ENCODE data around the gene MEGF11.

The MEGF11 gene

DNA sequence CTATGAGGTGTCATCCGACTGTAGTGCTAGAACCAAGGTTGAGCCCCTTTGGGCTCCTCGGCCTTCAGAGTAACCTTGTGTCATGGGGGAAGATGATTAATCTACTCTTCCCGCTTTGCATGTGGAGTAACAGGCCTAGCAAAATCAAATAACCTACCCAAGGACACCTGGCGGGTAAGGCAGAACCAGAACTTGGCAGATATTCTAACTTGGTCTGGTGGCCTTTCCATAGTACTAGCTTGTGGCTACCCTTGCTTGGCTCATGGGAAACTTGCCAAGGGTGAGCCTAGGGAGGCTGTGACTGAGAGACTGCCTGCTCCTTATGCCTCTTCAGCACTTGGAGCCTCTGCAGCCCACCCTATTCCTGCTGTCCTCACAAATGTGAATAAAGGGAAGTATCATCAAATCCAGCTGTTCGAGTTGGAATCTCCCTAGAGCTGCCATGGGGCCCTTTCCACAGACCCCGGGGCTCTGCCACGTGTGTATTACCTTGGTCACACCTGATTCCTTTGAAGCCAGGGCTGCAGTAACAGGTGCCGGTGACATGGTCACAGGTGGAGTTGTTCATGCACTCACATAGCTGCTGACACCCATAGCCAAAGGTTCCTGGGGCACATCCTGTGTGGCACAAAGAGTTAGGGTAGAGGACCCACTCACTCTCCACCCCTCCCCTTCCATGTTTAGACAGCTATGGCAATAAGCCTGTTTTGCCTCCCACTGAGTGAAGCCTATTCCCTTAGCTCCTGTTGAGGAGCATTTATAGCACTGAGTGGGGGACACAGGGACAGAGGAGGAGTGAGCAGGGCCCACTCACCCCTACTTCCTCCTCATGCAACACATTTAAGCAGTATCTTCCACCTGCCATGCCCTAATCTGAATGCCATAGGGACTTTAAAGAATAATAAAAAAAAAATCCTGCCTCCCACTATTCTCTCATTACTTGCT is 338.3 kb downstream of the MEGF11 start:
- no peak for DNase-seq (ENCODE audit: insufficient read length, low spot score)

GRCh38 chr15:65914386-65914785 is 339.2 kb downstream of the MEGF11 start:
- no peak for FAIRE-seq

More for the DNA sequence above, 338.3 kb downstream of the MEGF11 start:
- FAIRE-seq = no peak

DNA sequence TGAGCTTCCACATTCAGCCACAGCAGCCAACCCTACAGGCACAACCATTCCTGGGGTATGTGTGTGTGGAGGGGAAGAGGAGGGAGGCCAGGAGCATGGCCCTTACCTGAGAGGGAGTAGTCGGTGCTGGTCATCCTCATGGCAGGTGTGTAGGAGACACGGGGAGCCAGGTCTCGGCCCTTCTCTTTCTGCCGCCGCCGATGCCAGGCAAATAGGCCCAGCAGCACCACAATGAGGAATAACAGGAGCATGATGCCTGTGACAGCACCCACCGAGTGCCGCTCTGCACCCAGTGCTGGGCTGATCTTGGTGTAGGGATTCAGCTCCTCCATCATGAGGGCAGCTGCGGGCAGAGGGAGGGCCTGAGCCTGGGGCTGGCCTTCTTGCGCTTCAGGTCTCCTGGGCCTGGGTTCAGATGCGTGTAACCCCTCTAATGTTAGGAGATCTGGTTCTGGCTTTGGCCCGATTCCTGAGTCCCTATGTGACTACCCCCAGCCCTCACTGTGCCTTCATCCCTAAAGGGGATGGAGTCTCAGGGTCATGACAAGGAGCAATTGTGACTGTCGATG is 339.8 kb downstream of the MEGF11 start:
- FAIRE-seq (no peak), DNase-seq (ENCODE audit: insufficient read length, low spot score) (no peak)

More at GRCh38 chr15:65914386-65914785, 339.2 kb downstream of the MEGF11 start:
- no peak for DNase-seq (ENCODE audit: insufficient read length, low spot score)

DNA sequence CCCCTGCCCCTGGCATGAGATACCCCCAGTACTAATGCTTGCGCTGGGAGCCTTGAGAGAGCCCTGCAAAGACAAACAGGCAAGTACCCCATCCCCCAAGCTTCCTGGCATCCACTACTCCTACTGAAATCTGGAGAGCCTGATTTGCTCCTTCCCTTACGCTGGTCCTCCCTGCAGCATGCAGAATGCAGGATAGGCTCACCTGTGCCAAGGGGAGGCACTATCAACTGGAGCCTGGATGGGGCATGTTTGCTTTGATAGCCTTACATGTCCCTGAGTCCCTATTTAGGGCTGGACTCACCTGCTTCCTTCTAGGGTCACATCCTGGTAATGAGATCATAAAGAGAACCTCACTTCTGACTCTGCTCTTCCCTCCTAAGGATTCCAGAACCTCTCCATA is 341.3 kb downstream of the MEGF11 start:
- FAIRE-seq (no peak), DNase-seq (ENCODE audit: insufficient read length, low spot score) (no peak)

- FAIRE-seq = no peak
- DNase-seq (ENCODE audit: insufficient read length, low spot score) = no peak
These were observed 343.2 kb downstream of the MEGF11 start for GRCh38 chr15:65910341-65910740.

DNA sequence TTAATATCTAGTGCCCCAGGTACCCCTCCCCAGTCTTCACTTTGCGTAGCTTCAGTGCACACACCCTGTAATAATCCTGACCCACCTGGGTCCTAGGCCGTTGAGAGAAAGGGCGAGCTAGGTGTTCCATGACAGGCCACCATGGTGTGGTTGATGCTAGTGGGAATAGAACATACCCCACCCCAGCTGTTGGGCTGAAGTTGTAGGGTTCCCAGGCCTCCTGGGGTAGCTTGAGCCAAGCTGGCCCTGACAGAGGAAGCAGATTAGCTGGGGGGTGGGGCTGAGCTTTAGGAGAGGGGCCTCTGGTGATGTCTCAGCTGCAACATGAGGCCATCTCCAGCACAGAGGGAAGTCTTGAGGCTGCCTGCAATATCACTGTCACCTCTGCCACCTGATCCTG is 343.7 kb downstream of the MEGF11 start:
- DNase-seq (ENCODE audit: insufficient read length, low spot score) = no peak
- no peak for FAIRE-seq

DNA sequence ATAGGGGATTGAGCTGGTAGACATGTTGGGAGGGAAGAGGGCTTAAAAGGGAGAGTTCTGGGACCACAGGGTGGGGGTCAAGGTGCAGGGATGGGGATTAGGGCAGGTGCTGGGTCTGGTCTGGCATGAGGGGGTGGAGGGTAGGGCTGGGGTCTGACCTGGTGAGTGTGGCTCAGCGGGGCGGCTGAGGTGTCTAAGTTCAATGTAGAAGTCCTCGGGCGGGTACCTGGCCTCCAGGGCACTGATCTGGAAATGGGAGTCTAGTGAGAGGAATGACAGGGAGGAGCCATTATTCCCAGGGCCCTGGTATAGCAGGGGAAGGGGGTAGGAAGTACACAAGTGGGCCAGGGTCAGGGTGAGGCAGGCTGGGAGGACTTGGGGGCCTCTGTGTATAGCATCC is 344.7 kb downstream of the MEGF11 start:
- no peak for DNase-seq (ENCODE audit: insufficient read length, low spot score)

DNA sequence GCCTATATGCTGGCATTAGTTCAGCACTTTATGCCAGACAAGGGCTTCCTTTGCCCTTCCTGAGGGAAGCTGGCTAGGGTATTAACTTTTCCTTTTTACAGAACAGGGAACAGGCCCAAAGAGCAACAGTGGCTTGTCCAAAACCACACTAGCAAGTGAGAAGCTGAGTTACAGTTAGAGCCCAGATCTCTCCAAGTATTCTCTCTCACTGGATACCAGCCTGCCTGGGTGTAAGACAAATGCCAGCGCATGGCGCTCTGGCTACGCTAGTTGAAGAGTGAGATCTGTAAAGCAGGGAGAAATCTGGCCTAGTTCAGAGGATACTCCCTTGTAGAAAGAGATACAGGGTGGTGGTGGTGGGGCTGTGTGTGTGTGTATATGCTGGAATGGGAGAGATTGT is 345.9 kb downstream of the MEGF11 start:
- FAIRE-seq (no peak), DNase-seq (ENCODE audit: insufficient read length, low spot score) (no peak)

More for the DNA sequence above, 344.7 kb downstream of the MEGF11 start:
- FAIRE-seq = no peak

GRCh38 chr15:65906396-65906795 is 347.2 kb downstream of the MEGF11 start:
- FAIRE-seq = no peak
- DNase-seq (ENCODE audit: insufficient read length, low spot score) = no peak

GRCh38 chr15:65904301-65904700 is 349.2 kb downstream of the MEGF11 start:
- DNase-seq (ENCODE audit: insufficient read length, low spot score) = no peak
- FAIRE-seq = no peak

DNA sequence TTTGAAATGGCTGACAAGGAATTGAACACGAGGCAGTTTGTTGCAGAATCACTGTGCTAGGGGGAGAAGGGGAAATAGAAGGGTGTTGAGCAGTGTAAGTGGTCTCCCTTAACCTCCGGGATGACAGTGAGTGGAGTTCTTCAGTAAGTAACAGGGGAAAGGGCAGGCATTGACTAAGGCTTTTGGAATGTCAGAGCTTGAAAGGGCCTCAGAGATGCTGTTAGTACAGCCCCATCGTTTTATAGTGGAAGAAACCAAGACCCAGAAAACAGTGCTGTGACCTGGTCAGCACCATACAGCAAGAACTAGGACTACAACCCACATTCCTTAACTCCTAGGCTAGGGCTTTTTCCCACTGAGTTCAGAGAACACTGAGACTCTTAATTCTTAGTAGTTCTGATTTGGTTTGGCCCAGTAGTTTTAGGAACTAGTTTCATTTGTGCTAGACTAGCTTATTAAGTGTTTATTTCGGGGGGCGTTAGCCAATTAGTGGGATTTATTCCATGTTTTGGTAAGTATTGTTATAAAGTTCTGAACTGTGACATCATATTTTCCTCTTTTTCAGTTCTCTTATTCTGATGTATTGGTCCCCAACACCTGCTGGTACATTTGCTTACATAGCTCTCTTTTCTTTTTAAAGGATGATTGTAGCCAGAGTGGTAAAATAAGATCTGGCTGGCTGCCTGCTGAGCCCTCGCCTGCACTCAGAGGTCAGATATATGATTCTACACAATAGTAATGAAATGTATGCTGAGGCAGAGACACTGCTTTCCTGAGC is 350.1 kb downstream of the MEGF11 start:
- DNase-seq (ENCODE audit: insufficient read length, low spot score) (peak; percentile 32), FAIRE-seq (no peak)

- DNase-seq (ENCODE audit: insufficient read length, low spot score) = peak; percentile 27
- no peak for FAIRE-seq
These were observed 351.2 kb downstream of the MEGF11 start for GRCh38 chr15:65902373-65902772.

DNA sequence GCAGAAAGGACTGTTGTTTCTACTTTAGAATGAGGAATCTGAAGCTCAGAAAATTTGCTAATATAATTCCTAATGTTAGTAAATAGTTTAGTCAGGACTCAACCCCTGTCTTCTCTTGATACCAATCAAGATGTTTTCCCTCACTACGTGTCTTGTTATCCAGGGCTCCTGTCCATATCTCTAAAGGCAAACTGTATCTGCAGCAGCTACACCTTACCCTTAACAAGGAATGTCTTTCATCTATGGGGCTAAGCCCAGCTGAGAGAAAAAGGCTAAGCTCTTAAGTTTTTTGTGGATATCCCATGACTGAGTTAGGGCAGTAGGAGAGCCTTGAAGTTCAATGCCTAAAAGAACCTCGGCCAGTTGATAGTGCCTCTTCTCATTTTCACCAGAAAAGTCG is 351.7 kb downstream of the MEGF11 start:
- FAIRE-seq = no peak
- DNase-seq (ENCODE audit: insufficient read length, low spot score) = no peak

GRCh38 chr15:65901336-65901735 is 352.2 kb downstream of the MEGF11 start:
- DNase-seq (ENCODE audit: insufficient read length, low spot score) (no peak), FAIRE-seq (no peak)

DNA sequence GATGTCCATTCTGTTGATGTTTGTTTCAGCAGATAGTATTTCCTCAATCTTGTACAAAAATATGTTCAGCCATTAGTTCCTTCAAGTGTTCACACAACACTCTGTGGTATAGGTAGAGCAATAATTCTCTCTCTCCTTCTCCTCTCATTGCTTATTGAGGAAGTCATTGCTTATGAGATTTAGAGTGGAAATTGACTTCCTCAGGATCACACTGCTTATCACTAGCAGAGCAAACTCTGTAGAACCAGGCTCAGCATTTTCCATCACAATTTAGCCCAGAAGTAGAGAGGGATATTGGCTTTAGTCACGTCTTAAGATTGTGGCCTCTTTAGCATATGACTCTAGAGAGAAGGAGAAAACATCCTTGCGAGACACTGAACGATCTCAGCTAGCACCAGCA is 353.1 kb downstream of the MEGF11 start:
- FAIRE-seq (no peak), DNase-seq (ENCODE audit: insufficient read length, low spot score) (no peak)

DNA sequence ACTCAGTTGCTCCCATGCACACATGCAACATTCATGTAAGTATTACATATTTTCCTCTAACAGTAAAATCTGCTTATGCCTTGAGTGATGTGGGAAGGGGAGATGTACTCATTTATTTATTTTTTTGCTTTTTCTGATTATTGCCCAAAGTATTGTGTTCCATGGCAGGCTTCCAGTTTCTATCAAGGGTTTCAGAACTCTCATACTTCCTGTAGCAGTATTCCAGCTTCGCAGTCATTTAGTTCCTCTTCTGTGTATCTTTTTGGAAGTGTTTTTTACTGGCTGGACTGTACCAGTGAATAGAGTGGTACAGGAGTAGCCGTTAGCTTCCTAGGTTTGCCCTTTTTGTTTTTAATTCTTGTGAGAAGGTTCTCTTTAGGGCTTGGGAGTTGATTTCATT is 357.3 kb downstream of the MEGF11 start:
- DNase-seq (ENCODE audit: insufficient read length, low spot score) (no peak), FAIRE-seq (no peak)

DNA sequence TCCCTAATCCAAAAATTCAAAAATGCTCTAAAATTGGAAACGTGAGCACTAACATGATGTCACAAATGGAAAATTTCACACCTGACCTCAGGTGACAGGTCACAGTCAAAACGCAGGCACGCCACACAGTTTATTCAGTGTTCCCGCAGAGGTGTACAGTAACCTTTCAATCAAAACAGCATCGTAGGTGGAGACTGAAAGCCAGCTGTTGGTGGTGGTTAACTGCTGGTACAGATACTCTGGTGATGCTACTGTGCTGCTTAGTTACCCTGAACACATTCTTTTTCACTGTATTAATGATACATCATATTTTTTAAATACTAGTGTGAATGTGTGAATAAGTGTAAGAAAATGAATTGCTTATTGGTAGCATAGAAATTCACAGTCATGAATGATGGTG is 360.5 kb downstream of the MEGF11 start:
- no peak for DNase-seq (ENCODE audit: insufficient read length, low spot score)
- FAIRE-seq = no peak

- DNase-seq (ENCODE audit: insufficient read length, low spot score) (no peak), FAIRE-seq (no peak)
These were observed 364.6 kb downstream of the MEGF11 start for GRCh38 chr15:65888981-65889380.

- FAIRE-seq (no peak), DNase-seq (ENCODE audit: insufficient read length, low spot score) (no peak)
These were observed 366.0 kb downstream of the MEGF11 start for GRCh38 chr15:65887565-65887964.

DNA sequence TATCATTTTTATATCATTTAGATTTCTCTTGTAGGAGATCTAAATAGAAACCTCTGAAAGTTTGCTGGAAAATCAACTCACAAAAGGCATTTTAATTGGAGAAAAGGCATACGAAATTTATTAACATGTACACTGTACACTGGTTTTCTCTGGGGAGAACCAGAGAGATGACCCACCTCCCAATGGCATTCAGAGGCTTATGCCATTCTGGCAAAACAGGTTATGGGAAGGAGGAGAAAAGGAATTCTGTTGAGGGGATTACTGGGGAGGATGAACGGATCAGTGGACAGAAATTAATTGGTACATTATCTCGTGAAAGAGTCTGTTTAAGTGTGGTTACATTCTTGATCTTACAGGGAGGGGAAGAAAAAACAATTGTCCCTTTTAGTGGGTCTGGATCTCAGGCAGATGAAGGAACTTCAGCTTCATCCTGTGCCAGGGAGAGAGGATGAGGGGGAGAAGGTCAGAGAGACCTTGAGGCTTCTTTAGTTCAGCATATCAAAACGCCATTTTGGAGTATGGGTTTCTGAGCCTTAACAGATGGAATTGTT is 367.8 kb downstream of the MEGF11 start:
- no peak for DNase-seq (ENCODE audit: insufficient read length, low spot score)
- FAIRE-seq = no peak

GRCh38 chr15:65884511-65884910 is 369.0 kb downstream of the MEGF11 start:
- DNase-seq (ENCODE audit: insufficient read length, low spot score) = no peak
- no peak for FAIRE-seq
